HepG2 (cell line): ENCODE measurements around the gene GNL2.

ENCODE experiments used
- ATF1 ChIP-seq: IDR thresholded peaks from 2 replicates; pipeline ENCODE4 v1.6.1; 2016; ENCODE audit warnings: mild to moderate bottlenecking, control low read depth
- CTCF ChIP-seq: sonication (generic); formaldehyde crosslinking; IDR thresholded peaks from 2 replicates; pipeline ENCODE4 v1.5.0; 2020; ENCODE audit warnings: mild to moderate bottlenecking, missing genetic modification reagents, moderate library complexity
- GATAD2A ChIP-seq: IDR thresholded peaks from 2 replicates; pipeline ENCODE4 v1.6.1; 2016
- GLI4 ChIP-seq: sonication (generic); formaldehyde crosslinking; IDR thresholded peaks from 2 replicates; pipeline ENCODE4 v1.5.1; 2020; ENCODE audit warnings: missing genetic modification reagents, mild to moderate bottlenecking, moderate library complexity, borderline replicate concordance
- USF2 ChIP-seq, 2 experiments: sonication (generic) in 1 of 2; formaldehyde crosslinking in 1 of 2; IDR thresholded peaks; 2 replicates each; pipeline versions ENCODE4 v1.5.1 to v1.6.1; 2011 to 2020; ENCODE audit warnings: borderline replicate concordance in 1 of 2, low read depth in 1 of 2, low read length in 1 of 2, mild to moderate bottlenecking in 1 of 2, missing genetic modification reagents in 1 of 2, moderate library complexity in 1 of 2
- ZBTB7A ChIP-seq: sonication (generic); formaldehyde crosslinking; IDR thresholded peaks from 2 replicates; pipeline ENCODE4 v1.8.0; 2022; ENCODE audit warnings: mild to moderate bottlenecking, missing genetic modification reagents
- ZNF281 ChIP-seq: sonication (generic); formaldehyde crosslinking; IDR thresholded peaks from 2 replicates; pipeline ENCODE4 v1.4.0; 2020; ENCODE audit warnings: missing genetic modification reagents, borderline replicate concordance
- ZNF292 ChIP-seq: sonication (generic); formaldehyde crosslinking; IDR thresholded peaks from 2 replicates; pipeline ENCODE4 v1.8.1; 2022; ENCODE audit warnings: mild to moderate bottlenecking, low read depth, missing genetic modification reagents, borderline replicate concordance
- ZNF362 ChIP-seq: sonication (generic); formaldehyde crosslinking; IDR thresholded peaks from 2 replicates; pipeline ENCODE4 v1.4.0; 2020; ENCODE audit warnings: missing genetic modification reagents, mild to moderate bottlenecking, borderline replicate concordance

- no peak for TF ChIP-seq GATAD2A (CRISPR knock-in tag)
- TF ChIP-seq ZNF281 (CRISPR knock-in tag), result no peak
- TF ChIP-seq GLI4 (CRISPR knock-in tag), result no peak
- TF ChIP-seq CTCF (CRISPR knock-in tag), result no peak
- TF ChIP-seq ZNF292 (CRISPR knock-in tag), result no peak
- no peak for TF ChIP-seq ZNF362
- TF ChIP-seq ZBTB7A (CRISPR knock-in tag), result no peak
- TF ChIP-seq USF2 (IDR thresholded peaks at IDR 0.05; ENCODE audit: low read depth, low read length), result no peak
- TF ChIP-seq USF2 (CRISPR knock-in tag; IDR thresholded peaks at IDR 0.05; ENCODE audit: borderline replicate concordance), result no peak
- TF ChIP-seq ATF1 (CRISPR knock-in tag), result no peak
These were observed 20.0 kb downstream of the GNL2 start for GRCh38 chr1:37575692-37576091.
